ENCODE measurements around the gene MICAL3.

- TF ChIP-seq EGR1 (IDR thresholded peaks at IDR 0.05; ENCODE audit: borderline replicate concordance, low read depth, low read length) (no peak), CTCF (IDR thresholded peaks at IDR 0.05; ENCODE audit: control extremely low read depth in 1 of 3, insufficient read depth in 1 of 3, low read depth in 1 of 3, low read length in 3 of 3) (no peak), RAD21 (IDR thresholded peaks at IDR 0.05 in 1 of 2, conservative IDR thresholded peaks at IDR 0.05 in 1 of 2; ENCODE audit: low read depth in 2 of 2, low read length in 2 of 2) (no peak), USF2 (IDR thresholded peaks at IDR 0.05; ENCODE audit: low read length) (no peak), PHF8 (conservative IDR thresholded peaks at IDR 0.05; ENCODE audit: low read depth, low read length) (no peak), EZH2 (IDR thresholded peaks at IDR 0.05; ENCODE audit: low read depth, low read length, severe bottlenecking) (no peak), POLR2AphosphoS5 (IDR thresholded peaks at IDR 0.05; ENCODE audit: low read depth, low read length) (no peak), HDAC6 (IDR thresholded peaks at IDR 0.05; ENCODE audit: low read depth, low read length) (no peak), RXRA (IDR thresholded peaks at IDR 0.05; ENCODE audit: insufficient read depth, low read depth, low read length) (no peak), FOSL1 (IDR thresholded peaks at IDR 0.05; ENCODE audit: insufficient read depth, low read depth, low read length) (no peak), KDM5A (IDR thresholded peaks at IDR 0.05; ENCODE audit: low read length) (no peak), CREB1 (IDR thresholded peaks at IDR 0.05) (no peak), KDM1A (IDR thresholded peaks at IDR 0.05; ENCODE audit: borderline replicate concordance, low read length) (no peak), JUN (IDR thresholded peaks at IDR 0.05; ENCODE audit: low read depth, low read length) (no peak)
These were observed 203.4 kb downstream of the MICAL3 start for GRCh38 chr22:17820879-17821439.
